K562 (cell line): ENCODE measurements around the gene SLC24A3. TPM values are rescaled to one million over a fixed set of nuclear protein-coding genes. Genes with fewer than 3 reads are reported as not detected.

Experiments
- BRF1 ChIP-seq: IDR thresholded peaks from 3 replicates; pipeline ENCODE4 v1.6.1; 2011; ENCODE audit warnings: borderline replicate concordance, mild to moderate bottlenecking; ENCODE audit not compliant: insufficient read length; ENCODE audit errors: extremely low read depth
- CHD1 ChIP-seq: fragments of 200-600 bp; sonication (generic); IDR thresholded peaks from one replicate; pipeline ENCODE4 v1.6.1; 2012; ENCODE audit warnings: mild to moderate bottlenecking, moderate library complexity, low read length, inconsistent platforms
- MAZ ChIP-seq, 2 experiments: fragments of 450-650 bp in 1 of 2; sonication (generic) in 1 of 2; formaldehyde crosslinking; IDR thresholded peaks in 1 of 2; conservative IDR thresholded peaks in 1 of 2; 2 replicates each; pipeline versions ENCODE4 v1.4.0 to v1.5.0; 2020; ENCODE audit warnings: mild to moderate bottlenecking in 1 of 2, missing genetic modification reagents in 1 of 2
- MTA3 ChIP-seq: fragments of 450-650 bp; formaldehyde crosslinking; IDR thresholded peaks from 2 replicates; pipeline ENCODE4 v1.6.1; 2017; ENCODE audit warnings: mild to moderate bottlenecking, borderline replicate concordance
- ZBTB8A ChIP-seq: fragments of 450-650 bp; IDR thresholded peaks from 2 replicates; pipeline ENCODE4 v1.6.1; 2018; ENCODE audit warnings: mild to moderate bottlenecking, moderate library complexity; ENCODE audit not compliant: partially characterized antibody
- ZSCAN32 ChIP-seq: fragments of 450-650 bp; formaldehyde crosslinking; IDR thresholded peaks from 2 replicates; pipeline ENCODE4 v1.4.0; 2020; ENCODE audit warnings: mild to moderate bottlenecking, moderate library complexity
- polyA plus RNA-seq, 8 experiments: library from polyadenylated mRNA; depleted of rRNA in 4 of 8; stranded (reverse) in 5 of 8; unstranded in 3 of 8; fragments of >200 nt; fragmentation: Nextera tagmentation in 2 of 8; fragmentation: Illumina TruSeq in 1 of 8; extraction: Ambion mirVana in 2 of 8; extraction: Trizol in 1 of 8; gene quantifications; 2 replicates each; pipeline versions ENCODE4 v1.2.1 to v1.2.3, GENCODE V29; 2011 to 2014; ENCODE audit warnings: inconsistent platforms in 1 of 8, missing spikeins in 1 of 8
- total RNA-seq, 7 experiments: library from RNA; depleted of rRNA in 6 of 7; stranded (reverse); fragments of >200 nt in 6 of 7; fragmentation: Illumina TruSeq in 2 of 7; extraction: Trizol in 2 of 7; gene quantifications; 2 replicates each; pipeline versions ENCODE4 v1.2.1 to v1.2.3, GENCODE V29; 2011 to 2021; ENCODE audit warnings: low replicate concordance in 1 of 7
- TF ChIP-seq, protein P1 (sequence below), 2 experiments: fragments of 450-650 bp; IDR thresholded peaks; 2 replicates each; pipeline ENCODE4 v1.6.1; 2016; ENCODE audit warnings: mild to moderate bottlenecking in 2 of 2, borderline replicate concordance in 1 of 2, low read depth in 1 of 2, moderate library complexity in 1 of 2
- TF ChIP-seq, protein P2 (sequence below): sonication (generic); formaldehyde crosslinking; IDR thresholded peaks from 2 replicates; pipeline ENCODE4 v1.4.0; 2020; ENCODE audit warnings: mild to moderate bottlenecking, missing genetic modification reagents

Gene SLC24A3
- total and polyA plus RNA-seq, 9 of the 15 experiments (the other 6 are each of a cell fraction or from before 2014, with no cell fraction given): not detected

DNA sequence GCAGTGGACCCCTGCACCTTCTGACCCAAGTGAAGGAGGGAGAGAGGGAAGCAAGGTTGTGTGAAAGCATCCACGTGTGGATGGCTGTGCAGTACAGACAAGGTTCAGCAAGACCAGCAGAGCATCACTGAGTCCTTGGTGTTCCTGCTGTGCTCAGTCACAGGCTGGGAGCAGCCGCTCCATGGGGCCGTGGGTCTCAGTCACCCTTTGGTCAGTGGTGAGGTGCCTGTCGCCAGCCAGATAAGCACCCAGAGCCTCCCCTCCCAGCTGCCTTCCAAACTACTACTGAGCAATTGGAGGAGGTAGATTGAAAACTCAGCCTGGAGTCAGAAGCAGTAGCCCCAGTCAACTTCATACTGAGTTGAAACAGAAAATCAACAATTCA, 218.9 kb downstream of the SLC24A3 start (continued):
- TF ChIP-seq, protein P1, sequence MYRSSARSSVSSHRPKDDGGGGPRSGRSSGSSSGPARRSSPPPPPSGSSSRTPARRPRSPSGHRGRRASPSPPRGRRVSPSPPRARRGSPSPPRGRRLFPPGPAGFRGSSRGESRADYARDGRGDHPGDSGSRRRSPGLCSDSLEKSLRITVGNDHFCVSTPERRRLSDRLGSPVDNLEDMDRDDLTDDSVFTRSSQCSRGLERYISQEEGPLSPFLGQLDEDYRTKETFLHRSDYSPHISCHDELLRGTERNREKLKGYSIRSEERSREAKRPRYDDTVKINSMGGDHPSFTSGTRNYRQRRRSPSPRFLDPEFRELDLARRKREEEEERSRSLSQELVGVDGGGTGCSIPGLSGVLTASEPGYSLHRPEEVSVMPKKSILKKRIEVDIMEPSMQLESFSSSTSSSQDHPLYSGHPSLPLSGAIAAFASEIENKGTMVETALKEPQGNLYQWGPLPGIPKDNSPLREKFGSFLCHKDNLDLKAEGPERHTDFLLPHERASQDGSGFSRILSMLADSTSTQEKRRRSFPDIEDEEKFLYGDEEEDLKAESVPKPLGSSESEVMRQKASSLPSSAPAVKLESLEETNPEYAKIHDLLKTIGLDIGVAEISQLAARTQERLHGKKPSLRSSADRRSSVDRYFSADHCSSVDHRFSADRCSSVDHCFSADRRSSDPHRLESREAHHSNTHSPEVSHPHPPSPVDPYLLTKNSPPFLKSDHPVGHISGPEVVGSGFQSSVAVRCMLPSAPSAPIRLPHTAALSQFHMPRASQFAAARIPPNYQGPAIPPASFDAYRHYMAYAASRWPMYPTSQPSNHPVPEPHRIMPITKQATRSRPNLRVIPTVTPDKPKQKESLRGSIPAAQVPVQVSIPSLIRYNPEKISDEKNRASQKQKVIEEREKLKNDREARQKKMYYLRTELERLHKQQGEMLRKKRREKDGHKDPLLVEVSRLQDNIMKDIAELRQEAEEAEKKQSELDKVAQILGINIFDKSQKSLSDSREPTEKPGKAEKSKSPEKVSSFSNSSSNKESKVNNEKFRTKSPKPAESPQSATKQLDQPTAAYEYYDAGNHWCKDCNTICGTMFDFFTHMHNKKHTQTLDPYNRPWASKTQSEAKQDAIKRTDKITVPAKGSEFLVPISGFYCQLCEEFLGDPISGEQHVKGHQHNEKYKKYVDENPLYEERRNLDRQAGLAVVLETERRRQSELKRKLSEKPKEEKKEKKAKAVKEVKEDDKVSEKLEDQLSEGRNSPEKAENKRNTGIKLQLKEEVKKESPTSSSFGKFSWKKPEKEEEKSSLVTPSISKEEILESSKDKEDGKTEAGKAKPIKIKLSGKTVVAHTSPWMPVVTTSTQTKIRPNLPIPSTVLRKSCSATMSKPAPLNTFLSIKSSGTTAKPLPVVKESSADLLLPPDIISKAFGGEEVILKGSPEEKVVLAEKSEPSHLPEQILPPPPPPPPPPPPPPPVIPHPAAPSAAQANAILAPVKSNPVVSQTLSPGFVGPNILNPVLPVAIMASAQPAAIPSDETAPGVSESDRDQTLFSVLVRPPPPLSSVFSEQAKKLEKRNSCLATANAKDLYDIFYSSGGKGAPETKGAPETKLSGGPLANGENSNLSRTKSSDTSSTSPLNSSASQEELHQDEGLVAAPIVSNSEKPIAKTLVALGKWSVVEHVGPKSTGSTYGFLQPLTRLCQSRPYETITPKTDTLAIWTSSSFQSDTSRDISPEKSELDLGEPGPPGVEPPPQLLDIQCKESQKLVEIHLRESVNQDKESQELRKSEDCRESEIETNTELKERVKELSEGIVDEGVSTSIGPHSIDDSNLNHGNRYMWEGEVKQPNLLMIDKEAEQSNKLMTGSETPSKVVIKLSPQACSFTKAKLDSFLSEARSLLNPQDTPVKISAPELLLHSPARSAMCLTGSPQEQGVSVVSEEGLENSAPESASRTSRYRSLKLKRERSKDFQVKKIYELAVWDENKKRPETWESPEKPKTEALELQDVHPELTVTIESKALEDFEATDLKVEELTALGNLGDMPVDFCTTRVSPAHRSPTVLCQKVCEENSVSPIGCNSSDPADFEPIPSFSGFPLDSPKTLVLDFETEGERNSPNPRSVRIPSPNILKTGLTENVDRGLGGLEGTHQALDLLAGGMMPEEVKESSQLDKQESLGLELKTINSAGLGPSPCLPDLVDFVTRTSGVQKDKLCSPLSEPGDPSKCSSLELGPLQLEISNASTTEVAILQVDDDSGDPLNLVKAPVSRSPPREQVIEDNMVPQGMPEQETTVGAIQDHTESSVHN (IDR thresholded peaks at IDR 0.05; ENCODE audit: borderline replicate concordance in 1 of 2, low read depth in 1 of 2): no peak
- TF ChIP-seq, protein P2, sequence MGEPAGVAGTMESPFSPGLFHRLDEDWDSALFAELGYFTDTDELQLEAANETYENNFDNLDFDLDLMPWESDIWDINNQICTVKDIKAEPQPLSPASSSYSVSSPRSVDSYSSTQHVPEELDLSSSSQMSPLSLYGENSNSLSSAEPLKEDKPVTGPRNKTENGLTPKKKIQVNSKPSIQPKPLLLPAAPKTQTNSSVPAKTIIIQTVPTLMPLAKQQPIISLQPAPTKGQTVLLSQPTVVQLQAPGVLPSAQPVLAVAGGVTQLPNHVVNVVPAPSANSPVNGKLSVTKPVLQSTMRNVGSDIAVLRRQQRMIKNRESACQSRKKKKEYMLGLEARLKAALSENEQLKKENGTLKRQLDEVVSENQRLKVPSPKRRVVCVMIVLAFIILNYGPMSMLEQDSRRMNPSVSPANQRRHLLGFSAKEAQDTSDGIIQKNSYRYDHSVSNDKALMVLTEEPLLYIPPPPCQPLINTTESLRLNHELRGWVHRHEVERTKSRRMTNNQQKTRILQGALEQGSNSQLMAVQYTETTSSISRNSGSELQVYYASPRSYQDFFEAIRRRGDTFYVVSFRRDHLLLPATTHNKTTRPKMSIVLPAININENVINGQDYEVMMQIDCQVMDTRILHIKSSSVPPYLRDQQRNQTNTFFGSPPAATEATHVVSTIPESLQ (CRISPR knock-in tag): no peak
- TF ChIP-seq CHD1 (no peak), BRF1 (no peak), ZBTB8A (no peak), MAZ (CRISPR knock-in tag; conservative IDR thresholded peaks at IDR 0.05 in 1 of 2, IDR thresholded peaks at IDR 0.05 in 1 of 2) (no peak), ZSCAN32 (no peak), MTA3 (no peak)
